ENCODE data around the gene PRPF18.

DNA sequence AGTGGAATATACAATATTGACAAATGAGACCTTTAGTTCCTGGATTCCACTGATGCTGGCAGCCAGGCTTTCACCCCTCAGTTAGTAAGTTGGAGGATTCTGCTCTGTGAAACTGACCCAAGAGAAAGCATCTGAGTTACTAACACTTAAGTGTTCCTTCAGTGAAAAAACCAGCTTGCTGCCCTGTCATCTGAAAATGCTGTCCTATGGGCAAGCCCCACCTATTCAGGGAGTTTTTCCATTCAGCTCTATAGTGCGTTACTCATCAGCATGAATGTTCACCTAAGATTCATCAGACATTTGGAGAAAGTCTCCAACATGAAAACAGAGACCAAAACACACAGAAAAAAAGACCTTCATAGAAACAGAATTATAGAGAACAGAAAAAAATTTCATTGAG is 37.9 kb downstream of the PRPF18 start:
- TF ChIP-seq ZNF121 (CRISPR knock-in tag; IDR thresholded peaks at IDR 0.05) (no peak), ZNF232 (CRISPR knock-in tag; IDR thresholded peaks at IDR 0.05) (no peak), ESRRA (CRISPR knock-in tag; IDR thresholded peaks at IDR 0.05; ENCODE audit: borderline replicate concordance) (no peak), SP1 (CRISPR knock-in tag; conservative IDR thresholded peaks at IDR 0.05) (no peak), TCF7 (CRISPR knock-in tag; IDR thresholded peaks at IDR 0.05; ENCODE audit: low read depth) (no peak), NFE2L1 (CRISPR knock-in tag; IDR thresholded peaks at IDR 0.05) (no peak), SMAD4 (CRISPR knock-in tag; IDR thresholded peaks at IDR 0.05) (no peak), NR3C1 (CRISPR knock-in tag; conservative IDR thresholded peaks at IDR 0.05; ENCODE audit: low read depth) (no peak), ATF2 (CRISPR knock-in tag; IDR thresholded peaks at IDR 0.05; ENCODE audit: borderline replicate concordance, low read depth) (no peak)
- TF ChIP-seq, protein P1, sequence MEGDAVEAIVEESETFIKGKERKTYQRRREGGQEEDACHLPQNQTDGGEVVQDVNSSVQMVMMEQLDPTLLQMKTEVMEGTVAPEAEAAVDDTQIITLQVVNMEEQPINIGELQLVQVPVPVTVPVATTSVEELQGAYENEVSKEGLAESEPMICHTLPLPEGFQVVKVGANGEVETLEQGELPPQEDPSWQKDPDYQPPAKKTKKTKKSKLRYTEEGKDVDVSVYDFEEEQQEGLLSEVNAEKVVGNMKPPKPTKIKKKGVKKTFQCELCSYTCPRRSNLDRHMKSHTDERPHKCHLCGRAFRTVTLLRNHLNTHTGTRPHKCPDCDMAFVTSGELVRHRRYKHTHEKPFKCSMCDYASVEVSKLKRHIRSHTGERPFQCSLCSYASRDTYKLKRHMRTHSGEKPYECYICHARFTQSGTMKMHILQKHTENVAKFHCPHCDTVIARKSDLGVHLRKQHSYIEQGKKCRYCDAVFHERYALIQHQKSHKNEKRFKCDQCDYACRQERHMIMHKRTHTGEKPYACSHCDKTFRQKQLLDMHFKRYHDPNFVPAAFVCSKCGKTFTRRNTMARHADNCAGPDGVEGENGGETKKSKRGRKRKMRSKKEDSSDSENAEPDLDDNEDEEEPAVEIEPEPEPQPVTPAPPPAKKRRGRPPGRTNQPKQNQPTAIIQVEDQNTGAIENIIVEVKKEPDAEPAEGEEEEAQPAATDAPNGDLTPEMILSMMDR (IDR thresholded peaks at IDR 0.05): no peak
- TF ChIP-seq, protein P2, sequence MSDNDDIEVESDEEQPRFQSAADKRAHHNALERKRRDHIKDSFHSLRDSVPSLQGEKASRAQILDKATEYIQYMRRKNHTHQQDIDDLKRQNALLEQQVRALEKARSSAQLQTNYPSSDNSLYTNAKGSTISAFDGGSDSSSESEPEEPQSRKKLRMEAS (CRISPR knock-in tag; IDR thresholded peaks at IDR 0.05): no peak
- TF ChIP-seq, protein P3, sequence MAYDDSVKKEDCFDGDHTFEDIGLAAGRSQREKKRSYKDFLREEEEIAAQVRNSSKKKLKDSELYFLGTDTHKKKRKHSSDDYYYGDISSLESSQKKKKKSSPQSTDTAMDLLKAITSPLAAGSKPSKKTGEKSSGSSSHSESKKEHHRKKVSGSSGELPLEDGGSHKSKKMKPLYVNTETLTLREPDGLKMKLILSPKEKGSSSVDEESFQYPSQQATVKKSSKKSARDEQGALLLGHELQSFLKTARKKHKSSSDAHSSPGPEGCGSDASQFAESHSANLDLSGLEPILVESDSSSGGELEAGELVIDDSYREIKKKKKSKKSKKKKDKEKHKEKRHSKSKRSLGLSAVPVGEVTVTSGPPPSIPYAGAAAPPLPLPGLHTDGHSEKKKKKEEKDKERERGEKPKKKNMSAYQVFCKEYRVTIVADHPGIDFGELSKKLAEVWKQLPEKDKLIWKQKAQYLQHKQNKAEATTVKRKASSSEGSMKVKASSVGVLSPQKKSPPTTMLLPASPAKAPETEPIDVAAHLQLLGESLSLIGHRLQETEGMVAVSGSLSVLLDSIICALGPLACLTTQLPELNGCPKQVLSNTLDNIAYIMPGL (CRISPR knock-in tag; IDR thresholded peaks at IDR 0.05): no peak
- TF ChIP-seq, protein P4, sequence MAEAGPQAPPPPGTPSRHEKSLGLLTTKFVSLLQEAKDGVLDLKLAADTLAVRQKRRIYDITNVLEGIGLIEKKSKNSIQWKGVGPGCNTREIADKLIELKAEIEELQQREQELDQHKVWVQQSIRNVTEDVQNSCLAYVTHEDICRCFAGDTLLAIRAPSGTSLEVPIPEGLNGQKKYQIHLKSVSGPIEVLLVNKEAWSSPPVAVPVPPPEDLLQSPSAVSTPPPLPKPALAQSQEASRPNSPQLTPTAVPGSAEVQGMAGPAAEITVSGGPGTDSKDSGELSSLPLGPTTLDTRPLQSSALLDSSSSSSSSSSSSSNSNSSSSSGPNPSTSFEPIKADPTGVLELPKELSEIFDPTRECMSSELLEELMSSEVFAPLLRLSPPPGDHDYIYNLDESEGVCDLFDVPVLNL (CRISPR knock-in tag; IDR thresholded peaks at IDR 0.05; ENCODE audit: borderline replicate concordance, low read depth): no peak
